Measurements from ENCODE around the gene CSNK1G3. TPM values are rescaled to one million over a fixed set of nuclear protein-coding genes. Genes with fewer than 3 reads are reported as not detected.

CSNK1G3 gene
- total RNA-seq, 1 experiment from 2014 or later: 110 TPM

GRCh38 chr5:123659011-123659410 is 147.0 kb downstream of the CSNK1G3 start:
- no peak for DNase-seq (ENCODE audit: unreplicated experiment)
- ChIA-PET POLR2A (no interaction called here), CTCF (no interaction called here)
- no peaks in the 10 kb centered on the region for H3K27me3 Mint-ChIP-seq (ENCODE audit: insufficient read depth, unreplicated experiment)
- no peak overlapping the region for H3K4me3 Mint-ChIP-seq (ENCODE audit: unreplicated experiment)
- H3K9me3 Mint-ChIP-seq (ENCODE audit: unreplicated experiment): no peaks in the 10 kb centered on the region
- H3K27ac Mint-ChIP-seq (ENCODE audit: low read depth, unreplicated experiment): no peak overlapping the region
- no peaks in the 10 kb centered on the region for H3K36me3 Mint-ChIP-seq (ENCODE audit: insufficient read depth, unreplicated experiment)
- TF ChIP-seq, protein P1, sequence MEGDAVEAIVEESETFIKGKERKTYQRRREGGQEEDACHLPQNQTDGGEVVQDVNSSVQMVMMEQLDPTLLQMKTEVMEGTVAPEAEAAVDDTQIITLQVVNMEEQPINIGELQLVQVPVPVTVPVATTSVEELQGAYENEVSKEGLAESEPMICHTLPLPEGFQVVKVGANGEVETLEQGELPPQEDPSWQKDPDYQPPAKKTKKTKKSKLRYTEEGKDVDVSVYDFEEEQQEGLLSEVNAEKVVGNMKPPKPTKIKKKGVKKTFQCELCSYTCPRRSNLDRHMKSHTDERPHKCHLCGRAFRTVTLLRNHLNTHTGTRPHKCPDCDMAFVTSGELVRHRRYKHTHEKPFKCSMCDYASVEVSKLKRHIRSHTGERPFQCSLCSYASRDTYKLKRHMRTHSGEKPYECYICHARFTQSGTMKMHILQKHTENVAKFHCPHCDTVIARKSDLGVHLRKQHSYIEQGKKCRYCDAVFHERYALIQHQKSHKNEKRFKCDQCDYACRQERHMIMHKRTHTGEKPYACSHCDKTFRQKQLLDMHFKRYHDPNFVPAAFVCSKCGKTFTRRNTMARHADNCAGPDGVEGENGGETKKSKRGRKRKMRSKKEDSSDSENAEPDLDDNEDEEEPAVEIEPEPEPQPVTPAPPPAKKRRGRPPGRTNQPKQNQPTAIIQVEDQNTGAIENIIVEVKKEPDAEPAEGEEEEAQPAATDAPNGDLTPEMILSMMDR (IDR thresholded peaks at IDR 0.05; ENCODE audit: unreplicated experiment): no peak
- intact Hi-C loops (cut with micrococcal nuclease): no loop called here
- BruUV-seq (replicated peaks): no TSS peak
- no peaks in the 10 kb centered on the region for H3K4me1 Mint-ChIP-seq (ENCODE audit: insufficient read depth, unreplicated experiment)

DNA sequence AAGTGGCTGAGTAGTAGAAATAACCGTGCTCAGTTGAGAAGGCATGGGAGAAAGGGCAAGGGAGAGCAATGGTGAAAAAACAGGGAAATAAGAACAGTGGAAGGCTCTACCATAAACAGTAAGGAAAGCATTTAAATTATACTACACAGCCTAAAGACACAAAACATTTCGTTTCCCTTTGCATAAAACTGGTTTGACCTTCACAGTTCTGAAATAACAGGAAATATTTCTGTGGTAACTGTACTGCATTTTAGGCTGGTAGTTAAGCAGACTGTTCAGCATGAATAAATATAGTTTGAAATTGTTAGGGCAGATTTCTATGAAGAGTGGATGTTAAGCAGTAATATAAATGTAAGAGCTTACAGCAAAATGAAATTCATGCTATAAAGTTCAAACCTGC is 147.5 kb downstream of the CSNK1G3 start:
- TF ChIP-seq, protein P1 (IDR thresholded peaks at IDR 0.05; ENCODE audit: unreplicated experiment): no peak
- no peak overlapping the region for H3K4me3 Mint-ChIP-seq (ENCODE audit: unreplicated experiment)
- peaks cover 1% of the 10 kb centered on the region for H3K9me3 Mint-ChIP-seq (ENCODE audit: unreplicated experiment)
- no peaks in the 10 kb centered on the region for H3K4me1 Mint-ChIP-seq (ENCODE audit: insufficient read depth, unreplicated experiment)
- no peak overlapping the region for H3K27ac Mint-ChIP-seq (ENCODE audit: low read depth, unreplicated experiment)
- DNase-seq (ENCODE audit: unreplicated experiment): no peak
- H3K36me3 Mint-ChIP-seq (ENCODE audit: insufficient read depth, unreplicated experiment): no peaks in the 10 kb centered on the region
- CTCF ChIA-PET: no interaction called here
- H3K27me3 Mint-ChIP-seq (ENCODE audit: insufficient read depth, unreplicated experiment): no peaks in the 10 kb centered on the region
- POLR2A ChIA-PET: interaction anchor here (0.5 kb wide), 1 partner anchor 573 kb away, joined by 4 read pairs; no protein-coding TSS in a partner anchor
- BruUV-seq (replicated peaks): no TSS peak
- intact Hi-C loops (cut with micrococcal nuclease): no loop called here

DNA sequence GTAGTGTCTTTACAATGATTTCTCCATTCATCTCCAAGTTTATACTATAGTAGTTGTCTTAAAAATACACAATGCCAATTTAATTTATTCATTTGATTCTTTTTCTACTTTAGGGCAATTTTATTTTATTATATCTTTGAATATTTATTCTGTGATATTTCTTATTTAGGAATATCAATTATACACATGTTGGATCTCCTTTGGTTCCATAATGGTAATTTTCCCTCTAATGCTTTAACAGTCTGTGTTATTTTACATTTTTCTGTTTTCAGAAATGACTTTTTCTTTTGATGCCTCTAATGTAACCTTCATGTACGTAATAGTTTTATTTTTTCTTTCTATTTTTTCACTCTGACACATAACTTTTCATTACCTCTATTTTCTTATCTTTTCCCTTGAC is 153.0 kb downstream of the CSNK1G3 start:
- BruUV-seq (replicated peaks): no TSS peak
- ChIA-PET POLR2A (no interaction called here), CTCF (no interaction called here)
- Mint-ChIP-seq H3K9me3 (ENCODE audit: unreplicated experiment) (peaks cover 20% of the 10 kb centered on the region), H3K4me1 (ENCODE audit: insufficient read depth, unreplicated experiment) (no peaks in the 10 kb centered on the region), H3K36me3 (ENCODE audit: insufficient read depth, unreplicated experiment) (peaks cover 6% of the 10 kb centered on the region), H3K27ac (ENCODE audit: low read depth, unreplicated experiment) (no peak overlapping the region), H3K4me3 (ENCODE audit: unreplicated experiment) (no peak overlapping the region), H3K27me3 (ENCODE audit: insufficient read depth, unreplicated experiment) (no peaks in the 10 kb centered on the region)
- no peak for DNase-seq (ENCODE audit: unreplicated experiment)
- TF ChIP-seq, protein P1 (IDR thresholded peaks at IDR 0.05; ENCODE audit: unreplicated experiment): no peak
- intact Hi-C loops (cut with micrococcal nuclease): no loop called here

DNA sequence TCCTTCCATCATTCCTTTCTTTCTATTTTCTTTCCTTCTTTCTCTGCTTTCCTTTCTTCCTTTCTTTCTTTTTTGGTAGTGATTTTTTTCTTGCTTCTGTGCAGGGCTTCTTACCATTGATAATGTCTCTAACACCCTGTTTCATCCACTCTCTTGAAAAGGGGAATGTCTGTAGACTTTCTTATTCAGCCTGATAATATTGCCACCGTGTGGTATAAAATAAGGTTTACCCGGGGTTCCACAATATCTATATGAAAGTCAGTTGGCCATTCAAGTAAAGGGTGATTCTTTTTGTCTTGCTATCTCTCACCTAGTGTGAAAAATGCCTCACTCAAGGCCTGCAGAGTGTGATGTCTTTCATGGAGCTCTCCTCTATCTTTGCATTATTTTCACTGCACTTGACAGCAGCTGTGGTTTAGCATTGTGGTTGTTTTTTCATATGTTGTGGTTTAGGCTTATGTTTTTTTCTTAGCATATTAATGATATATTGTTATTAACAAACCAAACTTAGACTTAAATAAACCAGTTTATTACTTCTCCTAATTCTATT is 153.9 kb downstream of the CSNK1G3 start:
- Mint-ChIP-seq H3K27me3 (ENCODE audit: insufficient read depth, unreplicated experiment) (no peaks in the 10 kb centered on the region), H3K9me3 (ENCODE audit: unreplicated experiment) (peaks cover 20% of the 10 kb centered on the region), H3K36me3 (ENCODE audit: insufficient read depth, unreplicated experiment) (peaks cover 6% of the 10 kb centered on the region), H3K4me1 (ENCODE audit: insufficient read depth, unreplicated experiment) (no peaks in the 10 kb centered on the region), H3K27ac (ENCODE audit: low read depth, unreplicated experiment) (no peak overlapping the region), H3K4me3 (ENCODE audit: unreplicated experiment) (no peak overlapping the region)
- DNase-seq (ENCODE audit: unreplicated experiment): no peak
- TF ChIP-seq, protein P1 (IDR thresholded peaks at IDR 0.05; ENCODE audit: unreplicated experiment): no peak
- BruUV-seq (replicated peaks): no TSS peak
- ChIA-PET POLR2A (no interaction called here), CTCF (interaction anchor here (0.5 kb wide), 1 partner anchor 862 kb away, joined by 4 read pairs; no protein-coding TSS in a partner anchor)
- intact Hi-C loops (cut with micrococcal nuclease): no loop called here

Other genes starting within 250 kb of the CSNK1G3 start
- 49.8 and 54.5 TPM in 2 replicates for gene CEP120, start 88.8 kb upstream of the CSNK1G3 start, total RNA-seq (2022)

Data from MCF 10A (cell line).